HepG2 (cell line): ENCODE results near the gene ADGRV1. TPM values are rescaled to one million over a fixed set of nuclear protein-coding genes. Genes with fewer than 3 reads are reported as not detected.
A peak's percentile ranks its signal among the peaks of the same experiment; 100 is the strongest.

Experiments
- ARID4A ChIP-seq: sonication (generic); formaldehyde crosslinking; IDR thresholded peaks from 2 replicates; pipeline ENCODE4 v1.5.0; 2020; ENCODE audit warnings: mild to moderate bottlenecking, missing genetic modification reagents, borderline replicate concordance
- ATF4 ChIP-seq, 2 experiments: fragments of 450-650 bp in 1 of 2; sonication (generic) in 1 of 2; formaldehyde crosslinking; IDR thresholded peaks; 2 replicates each; pipeline versions ENCODE4 v1.5.0 to v1.8.0; 2020 to 2022; ENCODE audit warnings: mild to moderate bottlenecking in 1 of 2, missing genetic modification reagents in 1 of 2
- ATF7 ChIP-seq, 2 experiments: fragments of 450-650 bp in 1 of 2; sonication (generic) in 1 of 2; formaldehyde crosslinking in 1 of 2; IDR thresholded peaks; 2 replicates each; pipeline versions ENCODE4 v1.4.0 to v1.6.1; 2016 to 2020; ENCODE audit warnings: antibody characterized with exemption in 1 of 2, mild to moderate bottlenecking in 1 of 2, missing genetic modification reagents in 1 of 2
- ELF3 ChIP-seq: IDR thresholded peaks from 2 replicates; pipeline ENCODE4 v1.6.1; 2016; ENCODE audit warnings: missing genetic modification reagents, missing compliant biosample characterization
- FOXA3 ChIP-seq: IDR thresholded peaks from 2 replicates; pipeline ENCODE4 v1.6.1; 2016; ENCODE audit warnings: missing genetic modification reagents, missing compliant biosample characterization
- JUN ChIP-seq: sonication (generic); formaldehyde crosslinking; IDR thresholded peaks from 2 replicates; pipeline ENCODE4 v1.4.0; 2020; ENCODE audit warnings: mild to moderate bottlenecking, missing genetic modification reagents
- JUND ChIP-seq: sonication (generic); formaldehyde crosslinking; IDR thresholded peaks from 2 replicates; pipeline ENCODE4 v1.8.0; 2022; ENCODE audit warnings: mild to moderate bottlenecking, missing genetic modification reagents
- KDM5A ChIP-seq: fragments of 200-600 bp; sonication (generic); IDR thresholded peaks from 2 replicates; pipeline ENCODE4 v1.7.0; 2018; ENCODE audit warnings: antibody characterized with exemption, mild to moderate bottlenecking, low read length, borderline replicate concordance
- MAF1 ChIP-seq: sonication (generic); formaldehyde crosslinking; IDR thresholded peaks from 2 replicates; pipeline ENCODE4 v1.5.0; 2020; ENCODE audit warnings: missing genetic modification reagents, borderline replicate concordance
- MTA1 ChIP-seq: sonication (generic); formaldehyde crosslinking; IDR thresholded peaks from 2 replicates; pipeline ENCODE4 v1.4.0; 2020; ENCODE audit warnings: missing genetic modification reagents, mild to moderate bottlenecking, borderline replicate concordance
- NRL ChIP-seq: sonication (generic); formaldehyde crosslinking; IDR thresholded peaks from 2 replicates; pipeline ENCODE4 v1.5.0; 2020; ENCODE audit warnings: missing genetic modification reagents, mild to moderate bottlenecking, moderate library complexity, borderline replicate concordance
- PBX3 ChIP-seq: sonication (generic); formaldehyde crosslinking; IDR thresholded peaks from 2 replicates; pipeline ENCODE4 v1.8.1; 2023; ENCODE audit warnings: missing genetic modification reagents, inconsistent platforms, borderline replicate concordance
- PHF8 ChIP-seq: sonication (generic); formaldehyde crosslinking; IDR thresholded peaks from 2 replicates; pipeline ENCODE4 v1.5.0; 2020; ENCODE audit warnings: missing genetic modification reagents
- REL ChIP-seq: sonication (generic); formaldehyde crosslinking; conservative IDR thresholded peaks from 2 replicates; pipeline ENCODE4 v1.8.0; 2022; ENCODE audit warnings: mild to moderate bottlenecking, missing genetic modification reagents, moderate library complexity
- SIX4 ChIP-seq: sonication (generic); formaldehyde crosslinking; IDR thresholded peaks from 2 replicates; pipeline ENCODE4 v1.4.0; 2020; ENCODE audit warnings: missing genetic modification reagents
- TRIM22 ChIP-seq: fragments of 450-650 bp; IDR thresholded peaks from 2 replicates; pipeline ENCODE4 v1.6.1; 2017
- ZNF235 ChIP-seq: sonication (generic); formaldehyde crosslinking; IDR thresholded peaks from 2 replicates; pipeline ENCODE4 v1.8.1; 2023; ENCODE audit warnings: mild to moderate bottlenecking, missing genetic modification reagents, borderline replicate concordance
- ZNF543 ChIP-seq: sonication (generic); formaldehyde crosslinking; IDR thresholded peaks from 2 replicates; pipeline ENCODE4 v1.4.0; 2020; ENCODE audit warnings: mild to moderate bottlenecking, missing genetic modification reagents
- ZNF563 ChIP-seq: sonication (generic); formaldehyde crosslinking; IDR thresholded peaks from 2 replicates; pipeline ENCODE4 v1.8.0; 2022; ENCODE audit warnings: mild to moderate bottlenecking, moderate library complexity, missing genetic modification reagents
- ZNF619 ChIP-seq: sonication (generic); formaldehyde crosslinking; IDR thresholded peaks from 2 replicates; pipeline ENCODE4 v1.4.0; 2020; ENCODE audit warnings: mild to moderate bottlenecking, missing genetic modification reagents
- ZNF629 ChIP-seq: sonication (generic); formaldehyde crosslinking; conservative IDR thresholded peaks from 2 replicates; pipeline ENCODE4 v1.5.0; 2020; ENCODE audit warnings: missing genetic modification reagents
- polyA plus RNA-seq, 8 experiments: library from polyadenylated mRNA; depleted of rRNA in 3 of 8; stranded (reverse) in 7 of 8; unstranded in 1 of 8; fragments of >200 nt; fragmentation: Illumina TruSeq in 4 of 8; extraction: Trizol in 4 of 8; gene quantifications; 2 replicates each; pipeline versions ENCODE4 v1.2.1 to v1.2.3, GENCODE V29; 2011 to 2016; ENCODE audit warnings: low read depth in 4 of 8, missing spikeins in 1 of 8, mixed read lengths in 1 of 8; ENCODE audit not compliant: insufficient read depth in 1 of 8
- total RNA-seq, 5 experiments: library from RNA; depleted of rRNA; stranded (reverse); fragments of >200 nt; fragmentation: Illumina TruSeq; extraction: Trizol; gene quantifications; 2 replicates each; pipeline ENCODE4 v1.2.3, GENCODE V29; 2016; ENCODE audit warnings: low read depth in 1 of 5

The ADGRV1 gene
- total and polyA plus RNA-seq, 2 of the 13 experiments (the other 11 are each of a cell fraction or from before 2014, with no cell fraction given): 1.7 to 3.9 TPM

GRCh38 chr5:90529194-90529938 is 29.2 kb upstream of the ADGRV1 start, which contains the start of gene LYSMD3 (continued):
- peak; percentile 94 for TF ChIP-seq ARID4A (CRISPR knock-in tag)
- peak; percentile 65 for TF ChIP-seq FOXA3 (CRISPR knock-in tag)
- TF ChIP-seq NRL: peak; percentile 62; the same call in 1 of the 2 replicates
- peak; percentile 92 for TF ChIP-seq ZNF563 (CRISPR knock-in tag)
- peak; percentile 11; the same call in 1 of the 2 replicates for TF ChIP-seq SIX4 (CRISPR knock-in tag)
- no peak for TF ChIP-seq ZNF629
- TF ChIP-seq MAF1 (CRISPR knock-in tag): no peak
- peak; percentile 81 for TF ChIP-seq KDM5A
- TF ChIP-seq JUND: peak; percentile 29; the same call in 1 of the 2 replicates
- 0 out of 2 replicates have a peak, but pooled peaks have one; percentile 33 for TF ChIP-seq ZNF235 (CRISPR knock-in tag)
- TF ChIP-seq MTA1 (CRISPR knock-in tag): peak; percentile 47; the same call in 1 of the 2 replicates
- TF ChIP-seq ATF7 (IDR thresholded peaks at IDR 0.05): no peak
- peak; percentile 80; the same call in 1 of the 2 replicates for TF ChIP-seq ATF7 (CRISPR knock-in tag; IDR thresholded peaks at IDR 0.05)
- TF ChIP-seq PHF8 (CRISPR knock-in tag): peak; percentile 95
- TF ChIP-seq ZNF619 (CRISPR knock-in tag): peak; percentile 55; the same call in 1 of the 2 replicates
- peak; percentile 91 for TF ChIP-seq REL (CRISPR knock-in tag)
- TF ChIP-seq ATF4 (CRISPR knock-in tag; IDR thresholded peaks at IDR 0.05): peak in 1 of 2 experiments; percentile 68; a peak in 1 of 4 replicates
- TF ChIP-seq JUN (CRISPR knock-in tag): peak; percentile 57; the same call in 1 of the 2 replicates
- no peak for TF ChIP-seq PBX3 (CRISPR knock-in tag)
- TF ChIP-seq TRIM22: no peak
- TF ChIP-seq ELF3: peak; percentile 77
- TF ChIP-seq ZNF543 (CRISPR knock-in tag): peak; percentile 78; the same call in 1 of the 2 replicates
